Mesendoderm (in vitro differentiated cells): ENCODE data around the gene MTF1.
A peak's percentile ranks its signal among the peaks of the same experiment; 100 is the strongest.

Experiments used
- DNase-seq: peaks from one replicate; pipeline ENCODE4 v3.0.0; 2013
- H2AK5ac ChIP-seq: 2 replicates; pipeline ENCODE4 v1.6.1; 2013; ENCODE audit warnings: low read length, inconsistent platforms
- H2BK120ac ChIP-seq: 2 replicates; pipeline ENCODE4 v1.6.1; 2013; ENCODE audit warnings: low read depth, mild to moderate bottlenecking, low read length, moderate library complexity, mixed read lengths
- H2BK15ac ChIP-seq: replicated peaks from 2 replicates; pipeline ENCODE4 v1.6.1; 2013; ENCODE audit warnings: low read depth, mild to moderate bottlenecking, moderate library complexity
- H2BK5ac ChIP-seq: 2 replicates; pipeline ENCODE4 v1.6.1; 2013; ENCODE audit warnings: low read length, inconsistent platforms
- H3K18ac ChIP-seq: 2 replicates; pipeline ENCODE4 v1.6.1; 2013; ENCODE audit warnings: mild to moderate bottlenecking, low read length, mixed read lengths
- H3K23ac ChIP-seq: one replicate; pipeline ENCODE4 v1.6.1; 2013; ENCODE audit warnings: low read length
- H3K27ac ChIP-seq: 2 replicates; pipeline ENCODE4 v1.5.1; 2013; ENCODE audit warnings: low read depth, mild to moderate bottlenecking, inconsistent platforms, low read length, moderate library complexity
- H3K27me3 ChIP-seq: 2 replicates; pipeline ENCODE4 v1.6.1; 2013; ENCODE audit warnings: low read length, control low read depth, mild to moderate bottlenecking, inconsistent platforms; ENCODE audit not compliant: insufficient read depth, poor library complexity
- H3K36me3 ChIP-seq: 2 replicates; pipeline ENCODE4 v1.6.1; 2013; ENCODE audit warnings: low read length, inconsistent platforms; ENCODE audit not compliant: control insufficient read depth, insufficient read depth
- H3K4ac ChIP-seq: one replicate; pipeline ENCODE4 v1.6.1; 2013; ENCODE audit warnings: low read depth, mild to moderate bottlenecking, low read length, moderate library complexity
- H3K4me1 ChIP-seq: 2 replicates; pipeline ENCODE4 v1.6.1; 2013; ENCODE audit warnings: low read depth, low read length, inconsistent platforms; ENCODE audit not compliant: control insufficient read depth
- H3K4me2 ChIP-seq: 2 replicates; pipeline ENCODE4 v1.6.1; 2013; ENCODE audit warnings: low read length
- H3K4me3 ChIP-seq: 2 replicates; pipeline ENCODE4 v1.5.1; 2013; ENCODE audit warnings: mild to moderate bottlenecking, low read length
- H3K56ac ChIP-seq: one replicate; pipeline ENCODE4 v1.6.1; 2013; ENCODE audit warnings: low read length
- H3K79me1 ChIP-seq: 2 replicates; pipeline ENCODE4 v1.6.1; 2013; ENCODE audit warnings: low read length, inconsistent platforms
- H3K79me2 ChIP-seq: 2 replicates; pipeline ENCODE4 v1.6.1; 2013; ENCODE audit warnings: mild to moderate bottlenecking, low read length; ENCODE audit not compliant: control insufficient read depth, insufficient read depth
- H3K9ac ChIP-seq: 2 replicates; pipeline ENCODE4 v1.6.1; 2013; ENCODE audit warnings: low read length, inconsistent platforms
- H4K5ac ChIP-seq: one replicate; pipeline ENCODE4 v1.6.1; 2013; ENCODE audit warnings: low read length
- H4K8ac ChIP-seq: one replicate; pipeline ENCODE4 v1.6.1; 2013; ENCODE audit warnings: low read depth, mild to moderate bottlenecking, control low read depth, low read length, moderate library complexity
- WGBS: extraction: QIAGEN DNeasy Blood & Tissue Kit; methylation state at CpG from one replicate; pipeline ENCODE4 v1.1.7; 2013; ENCODE audit warnings: low lambda C conversion rate, missing lambda C conversion rate; ENCODE audit not compliant: insufficient coverage; ENCODE audit errors: extremely low coverage; 5-methylcytosine and 5-hydroxymethylcytosine counted together

The MTF1 gene

DNA sequence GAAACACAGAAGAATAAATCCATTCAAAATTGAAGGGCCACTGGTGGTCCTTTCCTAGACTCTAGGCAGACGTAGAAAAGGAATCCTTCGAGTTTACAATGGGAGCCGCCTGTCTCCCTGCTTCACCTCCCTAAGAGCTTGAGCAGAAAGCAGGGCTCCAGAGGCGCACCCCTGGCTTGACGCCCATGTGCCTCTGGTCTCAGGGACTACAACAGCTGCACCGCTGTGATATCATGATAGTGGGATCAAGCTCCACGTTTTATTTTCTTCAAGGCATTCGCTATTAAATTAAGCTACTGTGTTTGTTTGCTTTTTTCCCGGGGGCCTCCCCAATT lies 52.2 kb downstream of the MTF1 start:
- H2BK15ac ChIP-seq, result no peak overlapping the region
- no peak overlapping the region for H3K18ac ChIP-seq
- no peak overlapping the region for H2BK5ac ChIP-seq
- no peak overlapping the region for H3K4ac ChIP-seq
- peaks cover 14% of the 10 kb centered on the region for H3K79me2 ChIP-seq
- no peak overlapping the region for H3K27ac ChIP-seq
- H4K8ac ChIP-seq, result no peak overlapping the region
- peaks cover 21% of the 10 kb centered on the region for H3K36me3 ChIP-seq
- H3K4me2 ChIP-seq, result peak overlapping the region; percentile 54
- H3K9ac ChIP-seq, result peak overlapping the region; percentile 94
- DNase-seq, result no peak
- no peak overlapping the region for H2BK120ac ChIP-seq
- H3K79me1 ChIP-seq, result peaks cover 20% of the 10 kb centered on the region
- H4K5ac ChIP-seq, result no peak overlapping the region
- H2AK5ac ChIP-seq, result no peak overlapping the region
- H3K56ac ChIP-seq, result peak overlapping the region; percentile 99
- H3K27me3 ChIP-seq, result no peaks in the 10 kb centered on the region
- H3K23ac ChIP-seq, result no peak overlapping the region
- H3K4me3 ChIP-seq, result peak overlapping the region; percentile 91
- no CpG with 5 or more reads among the region's 9 CpGs for whole genome bisulfite sequencing
- H3K4me1 ChIP-seq, result peaks cover 1% of the 10 kb centered on the region

DNA sequence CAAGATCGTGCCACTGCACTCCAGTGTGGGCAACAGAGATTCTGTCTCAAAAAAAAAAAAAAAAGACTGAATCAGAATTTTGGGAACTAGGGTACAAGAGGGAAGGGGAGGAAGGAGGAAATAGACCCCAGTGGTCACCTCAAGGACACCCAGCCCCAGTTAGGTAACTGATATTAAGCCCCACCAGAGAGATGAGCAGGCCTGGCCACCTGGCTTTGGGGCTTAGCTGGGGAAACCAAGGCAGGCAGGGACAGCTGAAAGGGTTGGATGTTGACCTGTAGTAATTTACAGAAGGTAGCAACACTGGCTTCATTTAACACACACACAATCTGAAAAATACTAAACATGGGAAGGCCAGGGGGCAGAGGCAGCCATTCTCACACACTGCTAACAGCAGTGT lies 57.0 kb downstream of the MTF1 start:
- no CpG with 5 or more reads among the region's 1 CpG for WGBS
- Histone ChIP-seq H3K18ac (no peak overlapping the region), H2BK15ac (no peak overlapping the region), H3K56ac (no peak overlapping the region), H3K4me2 (no peak overlapping the region), H3K27ac (no peak overlapping the region), H4K8ac (no peak overlapping the region), H2BK5ac (no peak overlapping the region), H3K36me3 (peaks cover 23% of the 10 kb centered on the region), H3K4me1 (peaks cover 1% of the 10 kb centered on the region), H3K79me2 (peaks cover 11% of the 10 kb centered on the region), H3K27me3 (no peaks in the 10 kb centered on the region), H3K23ac (no peak overlapping the region), H3K79me1 (peaks cover 16% of the 10 kb centered on the region), H3K4ac (no peak overlapping the region), H2BK120ac (no peak overlapping the region), H4K5ac (no peak overlapping the region), H3K9ac (no peak overlapping the region), H3K4me3 (no peak overlapping the region), H2AK5ac (no peak overlapping the region)
- no peak for DNase-seq

DNA sequence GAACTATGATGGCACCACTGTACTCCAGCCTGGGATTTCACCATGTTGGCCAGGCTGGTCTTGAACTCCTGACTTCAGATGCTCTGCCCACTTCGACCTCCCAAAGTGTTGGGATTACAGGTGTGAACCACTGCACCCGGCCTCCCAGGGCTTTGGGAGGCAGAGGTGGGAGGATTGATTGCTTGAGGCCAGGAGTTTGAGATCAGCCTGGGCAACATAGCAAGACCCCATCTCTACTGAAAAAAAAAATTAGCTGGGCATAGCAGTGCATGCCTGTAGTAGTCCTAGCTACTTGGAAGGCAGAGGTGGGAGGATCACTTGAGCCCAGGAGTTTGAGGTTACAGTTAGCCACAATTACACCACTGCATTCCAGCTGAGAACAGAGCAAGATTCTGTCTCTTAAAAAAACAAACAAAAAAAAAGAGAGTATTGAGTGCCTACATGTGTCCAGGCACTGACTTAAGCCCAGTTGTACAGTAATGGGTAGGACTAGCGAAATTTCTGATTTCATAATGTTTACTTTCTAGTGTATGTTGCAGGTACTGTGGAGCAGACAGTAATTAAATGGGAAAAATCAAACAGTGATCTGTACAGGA lies 61.5 kb downstream of the MTF1 start:
- Histone ChIP-seq H3K36me3 (peaks cover 6% of the 10 kb centered on the region), H4K8ac (no peak overlapping the region), H2AK5ac (no peak overlapping the region), H3K18ac (no peak overlapping the region), H3K27me3 (no peaks in the 10 kb centered on the region), H2BK15ac (no peak overlapping the region), H3K23ac (no peak overlapping the region), H3K4me2 (no peak overlapping the region), H3K4me3 (no peak overlapping the region), H3K27ac (no peak overlapping the region), H2BK5ac (no peak overlapping the region), H3K4ac (no peak overlapping the region), H2BK120ac (no peak overlapping the region), H4K5ac (no peak overlapping the region), H3K56ac (no peak overlapping the region), H3K79me1 (no peaks in the 10 kb centered on the region), H3K79me2 (no peaks in the 10 kb centered on the region), H3K4me1 (peaks cover 2% of the 10 kb centered on the region), H3K9ac (no peak overlapping the region)
- DNase-seq, result no peak
- WGBS, result no CpG with 5 or more reads among the region's 3 CpGs

DNA sequence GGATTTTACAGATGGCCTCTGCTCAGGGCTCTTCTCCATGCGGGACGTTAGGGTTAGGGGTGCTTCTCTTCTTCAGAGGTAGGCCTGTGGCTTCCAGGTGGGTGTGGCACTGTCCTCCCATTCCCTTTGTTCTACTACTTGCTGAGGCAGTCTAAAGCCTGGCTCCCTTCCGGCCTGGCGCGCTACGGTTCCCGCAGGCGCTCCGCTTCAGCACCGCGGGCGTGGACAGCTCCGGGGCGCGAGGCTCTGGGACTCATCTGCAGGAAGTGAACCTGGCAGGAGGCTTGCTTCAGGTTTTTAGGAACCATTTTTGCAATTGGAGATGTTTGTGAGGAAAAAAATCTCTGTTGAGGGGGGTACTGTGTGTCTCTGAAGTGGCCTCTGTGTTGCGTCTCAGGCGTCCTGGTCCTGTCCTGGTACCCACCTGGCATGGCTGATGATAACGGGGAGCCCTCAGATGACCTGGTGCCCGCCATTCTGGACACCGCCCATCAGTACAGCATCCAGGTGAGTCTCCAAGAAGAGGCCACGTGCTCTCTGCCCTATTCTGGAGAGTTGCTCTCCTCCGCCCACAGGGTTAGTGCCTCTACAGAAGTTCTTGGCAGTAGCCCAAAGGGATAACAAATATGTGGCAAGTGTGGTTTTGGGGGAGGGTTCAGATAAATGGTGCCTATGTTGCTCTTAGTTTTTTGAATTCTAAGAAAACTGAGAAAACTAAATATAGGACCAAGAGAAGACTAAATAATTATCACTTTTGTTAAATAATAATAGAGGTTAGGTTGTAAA lies 63.9 kb downstream of the MTF1 start:
- Histone ChIP-seq H3K4me1 (peaks cover 2% of the 10 kb centered on the region), H4K8ac (no peak overlapping the region), H3K4me2 (peak overlapping the region; percentile 46), H4K5ac (no peak overlapping the region), H2BK120ac (no peak overlapping the region), H2AK5ac (no peak overlapping the region), H3K56ac (peak overlapping the region; percentile 49), H3K4ac (no peak overlapping the region), H3K79me2 (no peaks in the 10 kb centered on the region), H2BK5ac (no peak overlapping the region), H3K27ac (no peak overlapping the region), H3K79me1 (no peaks in the 10 kb centered on the region), H3K23ac (no peak overlapping the region), H3K4me3 (peak overlapping the region; percentile 11), H3K36me3 (peaks cover 2% of the 10 kb centered on the region), H3K9ac (peak overlapping the region; percentile 36), H2BK15ac (no peak overlapping the region), H3K27me3 (no peaks in the 10 kb centered on the region), H3K18ac (no peak overlapping the region)
- WGBS, result no CpG with 5 or more reads among the region's 22 CpGs
- peak; percentile 87 for DNase-seq

DNA sequence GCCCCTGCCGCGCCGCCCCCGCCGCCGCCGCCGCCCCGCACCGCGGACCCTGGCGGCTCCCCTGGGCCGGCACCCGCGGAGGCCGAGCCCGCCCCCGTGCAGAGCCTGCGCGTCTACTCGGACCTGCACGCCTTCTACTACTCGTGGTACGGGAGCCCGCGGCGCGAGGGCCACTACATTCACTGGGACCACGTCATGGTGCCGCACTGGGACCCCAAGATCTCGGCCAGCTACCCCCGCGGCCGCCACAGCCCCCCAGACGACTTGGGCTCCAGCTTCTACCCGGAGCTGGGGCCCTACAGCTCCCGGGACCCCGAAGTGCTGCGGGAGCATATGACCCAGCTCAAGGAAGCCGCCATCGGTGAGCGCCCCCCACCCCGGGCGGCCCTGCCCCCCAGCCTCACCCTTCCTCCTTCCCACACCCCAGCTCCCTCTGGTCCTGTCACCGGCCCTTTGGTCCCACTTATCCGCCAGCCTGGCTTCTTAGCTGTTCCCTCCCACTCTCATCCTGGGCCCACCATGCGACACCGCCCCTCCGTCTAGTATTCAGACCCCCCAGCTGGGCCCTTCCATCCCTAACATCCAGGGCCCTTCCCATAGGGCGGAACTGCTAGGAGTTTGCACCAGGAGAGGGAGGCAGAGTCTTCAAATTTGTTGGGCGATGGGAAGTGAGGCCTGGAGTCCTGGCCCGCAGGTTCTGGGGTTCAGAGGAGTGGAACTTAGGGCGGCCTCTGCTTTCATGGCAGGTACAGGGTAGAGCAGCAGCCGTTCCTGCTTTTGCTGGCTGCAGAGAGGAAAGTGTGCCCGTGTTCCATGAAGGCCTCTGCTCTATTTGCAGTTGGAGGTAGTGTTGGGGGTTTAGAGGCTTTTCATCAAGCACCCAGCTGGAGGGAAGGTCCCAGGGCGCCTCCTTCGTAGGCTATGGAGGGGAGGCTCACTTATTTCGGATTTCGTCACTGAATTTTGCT lies 64.7 kb downstream of the MTF1 start:
- DNase-seq, result peak; percentile 27
- no peak overlapping the region for H3K27ac ChIP-seq

More for the DNA sequence above, 64.7 kb downstream of the MTF1 start:
- Histone ChIP-seq H3K9ac (peak overlapping the region; percentile 56), H3K4ac (no peak overlapping the region), H4K5ac (no peak overlapping the region), H2BK120ac (no peak overlapping the region), H4K8ac (no peak overlapping the region), H3K79me2 (no peaks in the 10 kb centered on the region), H3K23ac (no peak overlapping the region), H3K56ac (peak overlapping the region; percentile 60), H3K79me1 (no peaks in the 10 kb centered on the region), H3K4me2 (peak overlapping the region; percentile 50), H3K27me3 (no peaks in the 10 kb centered on the region), H3K18ac (no peak overlapping the region), H2AK5ac (no peak overlapping the region), H3K36me3 (no peaks in the 10 kb centered on the region), H2BK15ac (no peak overlapping the region), H3K4me3 (peak overlapping the region; percentile 11), H2BK5ac (no peak overlapping the region), H3K4me1 (peaks cover 2% of the 10 kb centered on the region)
- no CpG with 5 or more reads among the region's 59 CpGs for WGBS
